HG02763 (cell line): ENCODE measurements around the gene RANBP3L.
"Not testable (repeated sequence)": the region's sequence is repeated elsewhere in the genome, so short reads cannot be mapped to it uniquely, and the experiment has no call there.

Experiments used
- ATAC-seq: cut with Tn5 transposase; IDR thresholded peaks from one replicate; pipeline ENCODE4 v1.9.1; 2021; ENCODE audit warnings: mild to moderate bottlenecking, moderate library complexity; ENCODE audit not compliant: unreplicated experiment

The RANBP3L gene

DNA sequence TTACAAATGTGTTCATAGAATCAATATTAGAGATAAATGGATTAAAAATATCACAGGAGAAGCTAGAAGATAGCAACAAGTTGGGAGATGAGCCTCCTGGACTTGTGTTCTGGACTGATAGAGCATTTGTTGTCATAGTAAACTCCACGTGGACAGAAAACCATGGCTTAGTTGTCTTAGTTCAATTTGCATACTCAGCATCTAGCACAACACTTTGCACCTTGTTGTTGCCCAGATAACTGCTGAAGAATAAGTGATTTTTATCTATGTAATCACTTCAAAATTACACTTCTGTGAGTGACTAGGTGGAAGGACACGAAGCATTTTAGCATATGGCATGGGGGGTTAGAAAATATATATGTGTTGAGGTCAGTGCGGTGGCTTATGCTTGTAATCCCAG, 4.0 kb downstream of the RANBP3L start:
- ATAC-seq, result no peak

- no peak for ATAC-seq
Observed at GRCh38 chr5:36285837-36286615, 15.7 kb downstream of the RANBP3L start.

DNA sequence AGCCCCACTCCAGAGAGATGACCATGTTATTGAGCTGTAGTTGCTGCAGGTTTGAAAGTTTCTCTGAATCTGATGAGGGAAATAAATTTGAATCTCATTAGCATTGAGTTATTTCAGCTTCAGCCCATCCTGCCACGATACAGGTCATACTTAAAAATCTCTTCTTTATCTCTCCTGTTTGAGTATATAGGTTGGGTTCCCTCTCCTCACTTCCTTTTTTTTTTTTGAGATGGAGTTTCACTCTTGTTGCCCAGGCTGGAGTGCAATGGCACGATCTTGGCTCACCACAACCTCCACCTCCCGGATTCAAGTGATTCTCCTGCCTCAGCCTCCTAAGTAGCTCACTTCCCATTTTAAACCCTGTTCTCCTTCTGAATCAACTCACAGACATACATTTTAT, 17.9 kb downstream of the RANBP3L start:
- not testable (repeated sequence) for ATAC-seq

- no peak for ATAC-seq
Observed at GRCh38 chr5:36281626-36282025, 20.1 kb downstream of the RANBP3L start.

DNA sequence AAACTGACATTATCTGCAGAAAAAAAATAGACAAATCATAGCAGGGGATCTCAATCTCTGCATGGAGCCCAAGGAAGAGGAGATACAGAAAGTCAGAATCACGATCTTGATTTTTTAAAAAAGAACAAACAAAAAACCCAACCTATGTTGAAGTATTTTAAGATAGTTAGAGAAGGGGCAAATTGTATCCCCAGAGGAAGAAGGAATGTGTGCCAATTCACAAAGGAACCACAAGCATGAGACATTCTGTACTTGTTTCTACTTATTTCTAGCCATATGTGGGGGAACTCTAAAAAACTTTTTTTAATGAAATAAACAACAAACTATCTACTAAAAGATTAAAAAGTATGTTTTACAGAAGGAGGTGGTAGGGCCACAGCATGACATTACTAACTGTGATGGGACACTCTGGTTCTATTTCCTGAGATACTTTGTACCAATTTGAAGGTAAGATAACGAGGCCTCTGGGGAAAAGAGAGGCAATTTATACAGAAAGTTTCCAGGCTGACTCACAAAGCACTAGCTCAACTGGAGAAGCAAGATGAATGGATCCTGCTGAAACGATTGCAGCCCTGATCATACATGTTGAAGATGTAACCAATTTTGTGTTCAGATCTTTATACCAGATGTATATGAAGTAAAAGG, 22.5 kb downstream of the RANBP3L start:
- no peak for ATAC-seq

GRCh38 chr5:36277521-36278176, 24.1 kb downstream of the RANBP3L start:
- ATAC-seq, result no peak

GRCh38 chr5:36276864-36277263, 24.8 kb downstream of the RANBP3L start:
- ATAC-seq, result no peak

- ATAC-seq, result no peak
Observed at GRCh38 chr5:36273809-36274526, 27.7 kb downstream of the RANBP3L start.

DNA sequence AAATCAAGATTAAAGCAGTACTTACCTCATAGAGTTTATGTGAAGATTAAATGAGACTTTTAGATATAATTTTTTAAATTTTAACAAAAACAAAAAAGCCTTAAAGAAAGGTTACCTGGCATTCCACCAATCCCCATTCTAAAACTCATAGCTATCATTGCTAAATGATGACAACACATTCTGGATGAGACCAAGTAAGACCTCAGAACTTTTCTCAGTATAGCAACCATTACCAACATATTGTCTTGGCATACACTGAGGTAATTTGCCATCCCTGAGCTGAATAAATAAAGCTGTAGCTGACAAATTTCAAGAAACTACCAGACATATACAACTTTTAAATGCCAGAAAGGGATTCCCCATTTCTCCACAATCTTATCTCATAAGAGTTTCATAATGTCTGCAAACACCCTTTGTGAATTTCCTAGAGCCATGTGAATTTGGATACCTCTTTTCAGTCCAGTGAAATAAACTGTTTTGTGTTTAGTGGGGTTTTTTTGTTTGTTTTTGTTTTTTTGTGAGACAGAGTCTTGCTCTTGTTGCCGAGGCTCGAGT, 29.5 kb downstream of the RANBP3L start:
- ATAC-seq, result no peak

GRCh38 chr5:36270876-36271575, 30.7 kb downstream of the RANBP3L start:
- no peak for ATAC-seq

GRCh38 chr5:36270175-36270574, 31.5 kb downstream of the RANBP3L start:
- no peak for ATAC-seq

GRCh38 chr5:36269478-36269877, 32.2 kb downstream of the RANBP3L start:
- no peak for ATAC-seq

DNA sequence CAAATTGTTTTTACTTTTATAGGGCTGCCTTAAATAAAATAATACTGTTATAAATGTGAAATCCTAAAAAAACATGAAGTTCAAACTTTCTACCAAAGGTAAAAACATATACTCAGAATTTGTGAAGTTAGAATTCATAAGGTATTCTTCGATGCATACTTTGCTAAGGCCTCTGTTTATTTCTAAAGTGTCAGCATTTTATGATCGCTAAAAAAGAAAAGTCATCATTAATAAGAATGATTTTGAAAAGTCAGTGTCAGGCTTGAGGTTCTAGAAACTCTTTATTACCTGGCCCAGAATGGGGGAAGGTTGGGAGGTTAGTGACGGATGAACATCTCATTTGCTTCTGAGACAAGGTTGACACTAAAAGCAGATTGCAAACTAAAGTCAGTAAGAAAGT, 33.8 kb downstream of the RANBP3L start:
- ATAC-seq, result no peak

DNA sequence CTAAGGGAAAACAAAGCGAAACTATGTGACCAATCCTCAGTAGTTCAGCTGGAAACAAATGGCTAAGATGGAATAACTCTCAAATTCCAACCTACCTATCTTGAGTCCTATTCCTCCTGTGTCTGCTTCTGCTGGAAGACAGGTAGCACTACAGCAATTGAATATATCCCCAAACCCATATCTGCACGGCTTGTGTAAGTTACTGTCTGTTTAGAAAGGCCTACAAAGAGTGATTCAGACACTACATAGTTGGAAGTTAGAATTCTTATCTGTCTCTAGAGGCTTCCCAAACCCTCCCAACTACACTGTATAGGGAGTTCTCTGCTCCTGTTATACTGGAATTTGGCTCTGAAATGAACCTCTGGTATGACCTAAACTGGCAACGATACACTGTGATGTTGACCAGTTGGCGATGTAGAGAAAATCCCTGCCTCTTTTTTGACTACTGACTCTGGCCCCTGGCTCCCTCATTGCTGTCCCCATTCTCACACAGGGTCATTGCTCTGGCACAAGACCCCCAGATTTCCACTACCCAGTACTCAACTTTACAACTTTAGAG, 37.4 kb downstream of the RANBP3L start:
- no peak for ATAC-seq

- ATAC-seq, result no peak
Observed at GRCh38 chr5:36261186-36261585, 40.5 kb downstream of the RANBP3L start.

- ATAC-seq, result no peak
Observed at GRCh38 chr5:36253575-36253974, 48.1 kb downstream of the RANBP3L start.

DNA sequence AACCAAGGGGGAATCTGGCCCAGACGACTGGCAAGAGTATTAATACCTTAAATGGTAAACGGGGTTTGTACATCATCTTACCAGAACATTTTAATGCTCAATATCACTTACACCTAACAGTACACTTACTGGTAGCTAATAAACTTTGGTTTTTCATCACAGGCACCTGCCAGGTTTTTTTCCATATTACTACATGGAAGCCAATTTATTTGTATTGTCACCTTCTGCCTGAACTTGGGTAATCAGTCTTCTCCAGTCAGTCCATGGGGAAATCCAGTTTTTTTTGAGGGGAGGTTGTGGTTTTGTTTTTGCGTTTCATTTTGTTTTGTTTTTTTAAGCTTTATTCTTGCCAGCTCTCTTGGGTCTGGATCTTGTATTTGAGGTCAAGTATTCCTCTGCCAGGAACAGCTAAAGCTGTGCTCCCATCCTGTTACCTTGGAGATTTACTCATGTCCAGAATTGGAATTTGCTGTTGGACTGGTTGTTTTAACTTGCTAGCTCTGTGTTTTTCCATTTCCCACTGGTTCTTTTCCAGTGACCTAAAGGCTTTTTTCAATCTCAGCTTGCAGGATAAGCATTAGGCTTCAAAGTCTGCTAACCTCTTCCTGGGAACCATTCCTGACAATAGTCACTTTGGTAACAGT, 48.9 kb downstream of the RANBP3L start:
- ATAC-seq, result no peak

- ATAC-seq, result no peak
Observed at GRCh38 chr5:36251218-36251617, 50.5 kb downstream of the RANBP3L start.

- no peak for ATAC-seq
Observed at GRCh38 chr5:36250427-36250826, 51.3 kb downstream of the RANBP3L start.
